ENCODE measurements around the gene AHNAK. TPM values are rescaled to one million over a fixed set of nuclear protein-coding genes. Genes with fewer than 3 reads are reported as not detected.

Gene AHNAK
- total RNA-seq, 1 donor from 2014 or later, result 96.5 TPM

DNA sequence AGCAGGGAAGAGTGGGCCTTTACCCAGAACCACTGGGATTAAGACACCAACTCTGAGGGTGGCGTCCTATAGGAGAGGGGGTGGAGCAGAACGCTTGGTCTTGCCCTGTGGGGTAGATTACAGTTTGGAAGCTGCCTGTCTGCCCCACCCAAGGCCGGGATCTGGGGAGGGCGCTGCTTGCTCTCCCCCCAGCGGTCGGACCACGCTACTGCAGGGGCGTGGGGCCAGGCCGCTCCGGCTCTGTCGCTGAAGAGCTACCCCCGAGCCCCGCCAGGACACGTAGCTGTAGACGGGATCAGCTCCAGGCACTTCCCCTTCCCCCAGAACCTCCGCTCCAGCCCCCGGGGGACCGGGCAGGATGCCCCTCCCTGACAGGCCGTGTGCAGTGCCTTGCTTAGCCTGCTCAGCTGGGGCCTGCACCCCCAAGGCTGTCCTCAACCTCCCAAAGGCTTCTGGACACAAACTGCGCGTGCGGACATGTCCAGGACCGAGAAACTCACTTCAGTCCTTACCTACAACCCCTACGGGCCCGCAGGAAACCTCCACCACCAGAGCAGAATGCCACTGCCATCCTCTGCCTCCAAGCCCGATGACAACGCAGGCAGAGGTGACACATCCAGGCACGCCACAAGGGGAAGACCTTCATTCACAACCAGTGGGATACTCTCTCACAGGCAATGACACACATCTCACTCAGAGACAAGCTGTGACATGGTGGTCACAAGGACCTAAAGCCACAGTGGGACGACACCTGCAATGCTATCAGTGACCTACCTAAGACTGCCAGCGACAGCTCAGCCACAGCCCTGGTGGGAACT, 3.6 kb downstream of the AHNAK start:
- Mint-ChIP-seq H3K4me1 (ENCODE audit: low read depth) (peaks cover 75% of the 10 kb centered on the region), H3K4me3 (peak overlapping the region; percentile 97), H3K27ac (peak overlapping the region; percentile 95), H3K27me3 (ENCODE audit: insufficient read depth) (peaks cover 3% of the 10 kb centered on the region), H3K36me3 (ENCODE audit: low read depth) (no peaks in the 10 kb centered on the region), H3K9me3 (no peaks in the 10 kb centered on the region)
- intact Hi-C loops (cut with micrococcal nuclease), result loop anchor here (1.0 to 5.0 kb wide), 4 partner anchors 8 to 163 kb away; no protein-coding TSS in a partner anchor
- peak; percentile 69 for DNase-seq (ENCODE audit: low spot score)

DNA sequence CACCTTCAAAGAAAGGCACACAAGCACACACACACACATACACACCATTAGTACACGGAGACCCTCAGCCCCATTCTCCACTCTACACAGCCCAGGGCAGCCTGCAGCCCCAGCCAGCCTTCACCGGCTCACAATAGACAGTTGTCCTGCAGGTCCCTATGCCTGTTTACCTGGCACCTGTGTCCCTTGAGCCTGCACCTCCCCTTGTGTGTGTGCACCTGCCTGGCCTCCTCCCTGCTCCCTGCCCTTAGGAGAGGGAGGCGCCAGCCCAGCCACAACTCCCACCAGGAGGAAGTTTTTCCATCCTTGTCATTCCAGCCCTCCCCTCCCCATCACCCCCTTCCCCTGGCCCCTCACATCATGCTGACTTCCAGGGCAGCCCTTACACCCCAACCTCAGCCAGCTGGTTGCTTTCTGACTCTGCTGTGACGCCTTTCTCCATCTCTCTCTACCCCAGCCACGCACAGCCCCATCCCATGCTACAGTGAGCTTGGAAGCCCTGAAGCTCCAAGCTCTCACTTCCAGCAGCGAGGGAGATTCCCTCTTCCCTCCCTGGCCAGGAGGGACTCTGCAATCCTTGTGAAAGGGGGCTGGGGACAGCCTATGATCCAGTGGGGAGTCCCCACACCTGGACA, 4.4 kb downstream of the AHNAK start:
- Mint-ChIP-seq H3K27ac (peak overlapping the region; percentile 24), H3K4me1 (ENCODE audit: low read depth) (peaks cover 68% of the 10 kb centered on the region)
- DNase-seq (ENCODE audit: low spot score), result no peak

DNA sequence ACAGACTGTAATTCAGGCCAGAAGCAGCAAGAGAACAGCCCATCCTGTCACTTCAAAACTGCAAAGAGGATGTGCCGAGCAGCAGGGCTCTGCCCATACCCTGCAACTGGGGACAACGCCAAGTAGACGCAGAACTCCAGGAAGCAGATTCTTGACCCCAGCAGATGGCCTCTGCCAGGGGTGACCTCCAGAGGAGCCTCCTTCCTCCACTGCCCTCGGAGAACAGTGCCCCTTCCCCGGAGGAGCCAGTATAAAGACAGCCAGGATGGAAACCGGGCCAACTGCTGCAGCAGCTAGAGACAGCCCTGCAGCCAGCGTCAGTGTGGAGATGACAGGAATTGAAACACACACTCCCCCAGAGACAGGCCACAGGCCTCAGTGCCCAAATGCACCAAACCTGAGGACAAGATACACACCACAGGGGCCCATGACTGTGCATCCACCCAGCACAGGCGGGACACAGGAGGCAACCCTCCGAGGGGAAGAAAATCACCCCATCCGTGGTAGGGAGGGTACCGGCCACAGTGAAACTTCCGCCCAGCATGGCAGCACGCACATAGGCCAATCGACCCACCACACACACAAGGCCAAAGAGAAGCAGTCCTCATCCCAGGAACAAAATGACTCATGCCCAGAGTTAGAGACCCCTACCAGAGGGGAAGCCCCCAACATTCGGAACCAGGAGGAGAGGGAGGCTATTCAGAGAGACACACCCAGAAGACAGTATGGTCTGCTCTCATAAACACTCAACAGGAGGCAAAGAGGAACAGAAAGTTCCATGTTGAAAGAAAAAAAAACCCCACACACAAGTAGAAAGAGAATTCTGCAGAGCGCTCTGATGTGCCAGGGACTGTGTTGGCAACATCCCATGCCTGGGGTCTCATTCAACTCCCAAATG, 5.6 kb downstream of the AHNAK start:
- intact Hi-C loops (cut with micrococcal nuclease), result loop anchor here (5.0 kb wide), 1 partner anchor 44 kb away; no protein-coding TSS in a partner anchor
- Mint-ChIP-seq H3K4me3 (peak overlapping the region; percentile 97), H3K36me3 (ENCODE audit: low read depth) (peaks cover 6% of the 10 kb centered on the region), H3K9me3 (no peaks in the 10 kb centered on the region), H3K27ac (peak overlapping the region; percentile 87), H3K27me3 (ENCODE audit: insufficient read depth) (no peaks in the 10 kb centered on the region), H3K4me1 (ENCODE audit: low read depth) (peaks cover 67% of the 10 kb centered on the region)
- DNase-seq (ENCODE audit: low spot score), result no peak

More for the DNA sequence above, 4.4 kb downstream of the AHNAK start:
- intact Hi-C loops (cut with micrococcal nuclease), result loop anchor here (1.0 to 5.0 kb wide), 2 partner anchors 45 to 118 kb away; no protein-coding TSS in a partner anchor
- Mint-ChIP-seq H3K9me3 (no peaks in the 10 kb centered on the region), H3K27me3 (ENCODE audit: insufficient read depth) (no peaks in the 10 kb centered on the region), H3K36me3 (ENCODE audit: low read depth) (peaks cover 2% of the 10 kb centered on the region), H3K4me3 (peak overlapping the region; percentile 97)

DNA sequence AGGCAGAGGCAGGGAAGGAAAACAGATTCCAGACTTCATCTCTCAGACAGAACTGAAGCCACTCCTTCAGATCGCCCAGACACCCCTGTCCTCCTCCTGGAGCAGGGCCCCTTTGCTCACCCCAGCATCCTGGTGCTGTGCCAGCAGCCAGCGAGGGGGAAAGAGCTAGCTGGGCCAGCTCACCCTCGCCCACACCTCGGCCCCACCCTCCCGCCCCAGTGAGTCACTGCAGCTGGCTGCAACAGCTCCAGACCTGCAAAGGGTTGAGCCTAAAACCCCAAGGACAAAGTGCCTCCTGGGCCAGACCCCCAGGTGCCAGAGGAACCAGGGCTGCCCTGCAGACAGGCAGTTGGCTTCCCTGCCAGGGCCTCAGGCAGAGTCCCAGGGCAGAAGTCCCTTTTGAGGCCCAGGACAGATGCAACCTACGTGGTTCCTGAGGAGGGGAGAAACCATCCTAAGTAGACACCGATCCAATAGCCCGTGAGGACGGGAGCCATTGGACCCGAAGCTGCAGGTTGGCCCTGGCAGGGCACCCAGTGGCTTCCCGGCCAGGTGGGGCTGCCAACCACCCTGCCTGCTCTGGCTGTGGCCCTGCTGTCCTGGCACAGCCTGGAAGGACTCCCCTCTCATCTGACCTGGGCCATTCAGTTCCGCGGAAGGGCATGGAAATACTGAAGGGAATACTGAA, 7.2 kb downstream of the AHNAK start:
- H3K36me3 Mint-ChIP-seq (ENCODE audit: low read depth), result peaks cover 13% of the 10 kb centered on the region
- DNase-seq (ENCODE audit: low spot score), result no peak
- intact Hi-C loops (cut with micrococcal nuclease), result no loop called here

DNA sequence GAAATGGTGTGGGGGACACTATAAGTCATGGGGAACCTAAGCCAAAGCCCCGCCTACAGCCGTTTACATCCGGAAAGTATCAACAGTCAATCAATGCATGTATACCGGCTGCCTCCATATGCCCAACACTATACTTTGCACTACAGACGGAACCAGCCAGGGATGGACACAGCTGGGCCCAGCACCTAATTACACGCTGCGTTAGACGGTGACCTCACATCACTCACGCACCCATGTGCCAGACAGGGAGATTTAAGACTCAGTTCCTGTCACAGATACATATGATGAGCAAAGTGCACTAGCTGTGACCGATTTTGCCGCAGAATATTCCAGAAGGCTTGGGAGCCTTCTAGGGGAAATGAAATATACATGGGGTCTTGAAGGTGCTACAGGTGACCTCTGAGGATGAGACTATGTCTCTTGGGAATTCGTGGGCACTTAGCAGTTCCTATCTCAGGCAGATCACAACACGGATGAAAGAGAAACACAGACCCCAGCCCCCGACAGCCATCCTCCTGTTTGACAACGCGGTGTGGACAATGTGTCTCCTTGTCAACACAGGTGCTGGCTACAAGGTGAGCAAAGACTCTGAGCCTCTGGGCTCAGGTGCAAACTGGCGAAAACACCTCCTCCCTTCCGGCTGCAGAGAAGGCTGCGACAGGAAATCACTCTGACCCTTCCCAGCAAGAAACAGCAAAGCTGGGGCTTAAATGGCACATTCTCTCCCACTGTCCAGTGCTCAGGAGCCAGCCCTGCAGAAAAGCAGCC, 8.0 kb downstream of the AHNAK start:
- Mint-ChIP-seq H3K4me3 (peak overlapping the region; percentile 33), H3K4me1 (ENCODE audit: low read depth) (peaks cover 47% of the 10 kb centered on the region)
- intact Hi-C loops (cut with micrococcal nuclease), result no loop called here

More for the DNA sequence above, 7.2 kb downstream of the AHNAK start:
- Mint-ChIP-seq H3K27ac (peak overlapping the region; percentile 63), H3K9me3 (no peaks in the 10 kb centered on the region), H3K27me3 (ENCODE audit: insufficient read depth) (no peaks in the 10 kb centered on the region), H3K4me3 (peak overlapping the region; percentile 33), H3K4me1 (ENCODE audit: low read depth) (peaks cover 54% of the 10 kb centered on the region)

DNA sequence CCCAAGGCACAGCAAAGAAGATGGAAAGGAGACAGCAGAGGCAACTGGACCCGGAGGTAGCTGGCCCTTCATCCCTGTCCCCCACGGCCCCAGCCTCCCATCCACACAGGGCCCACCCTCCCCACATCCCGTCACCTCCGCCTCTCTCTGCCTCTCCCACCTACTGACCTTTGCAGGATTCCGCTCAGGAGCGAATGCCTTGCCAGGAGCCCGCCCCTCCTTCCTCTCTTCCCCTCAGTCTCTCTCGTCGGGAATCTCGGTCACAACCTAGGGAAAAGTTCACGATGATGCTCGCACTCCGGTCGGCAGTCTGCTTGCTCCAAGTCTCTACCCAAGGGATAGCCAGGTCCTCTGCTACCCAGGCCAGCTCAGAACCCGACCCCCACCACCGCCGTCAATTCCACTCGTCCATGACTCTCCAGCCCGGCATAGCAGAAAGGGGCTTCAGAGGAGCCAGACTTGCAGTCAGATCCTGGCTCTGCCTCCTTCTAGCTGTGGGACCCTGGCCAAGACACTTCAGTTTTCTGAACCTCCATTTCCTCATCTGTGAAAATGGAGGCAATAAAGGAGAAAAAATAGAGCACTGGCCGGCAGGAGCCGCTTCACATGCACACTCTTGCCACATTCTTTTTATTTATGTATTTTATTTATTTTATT, 10.2 kb downstream of the AHNAK start:
- no peak for DNase-seq (ENCODE audit: low spot score)
- H3K27ac Mint-ChIP-seq, result no peak overlapping the region
- no peak overlapping the region for H3K4me3 Mint-ChIP-seq
- no peaks in the 10 kb centered on the region for H3K27me3 Mint-ChIP-seq (ENCODE audit: insufficient read depth)
- H3K9me3 Mint-ChIP-seq, result no peaks in the 10 kb centered on the region
- H3K4me1 Mint-ChIP-seq (ENCODE audit: low read depth), result peaks cover 30% of the 10 kb centered on the region
- intact Hi-C loops (cut with micrococcal nuclease), result no loop called here
- peaks cover 37% of the 10 kb centered on the region for H3K36me3 Mint-ChIP-seq (ENCODE audit: low read depth)

More for the DNA sequence above, 8.0 kb downstream of the AHNAK start:
- Mint-ChIP-seq H3K9me3 (no peaks in the 10 kb centered on the region), H3K27me3 (ENCODE audit: insufficient read depth) (no peaks in the 10 kb centered on the region), H3K36me3 (ENCODE audit: low read depth) (peaks cover 18% of the 10 kb centered on the region), H3K27ac (peak overlapping the region; percentile 63)
- DNase-seq (ENCODE audit: low spot score), result no peak

DNA sequence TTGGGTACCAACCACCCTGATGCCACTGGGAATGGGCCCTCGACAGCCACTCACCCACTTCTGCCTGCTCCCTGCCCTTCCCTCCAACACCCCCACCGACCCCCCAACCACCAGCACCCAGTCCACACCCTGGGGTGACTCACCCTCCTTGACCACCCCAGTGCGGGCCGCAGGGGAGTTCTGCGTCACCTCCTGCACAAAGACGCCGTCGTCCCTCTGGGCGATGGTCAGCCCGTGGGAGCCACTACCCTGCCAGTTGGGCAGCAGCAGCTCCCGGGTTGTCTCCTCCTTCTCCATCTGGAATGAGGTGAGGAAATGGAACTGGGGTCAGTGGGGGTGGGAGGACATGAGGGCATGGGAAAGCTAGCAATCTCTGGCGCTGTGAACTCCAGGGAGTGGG, 10.8 kb downstream of the AHNAK start:
- Mint-ChIP-seq H3K9me3 (no peaks in the 10 kb centered on the region), H3K4me1 (ENCODE audit: low read depth) (peaks cover 24% of the 10 kb centered on the region), H3K27ac (no peak overlapping the region), H3K36me3 (ENCODE audit: low read depth) (peaks cover 43% of the 10 kb centered on the region), H3K4me3 (no peak overlapping the region), H3K27me3 (ENCODE audit: insufficient read depth) (no peaks in the 10 kb centered on the region)
- intact Hi-C loops (cut with micrococcal nuclease), result no loop called here
- DNase-seq (ENCODE audit: low spot score), result no peak

DNA sequence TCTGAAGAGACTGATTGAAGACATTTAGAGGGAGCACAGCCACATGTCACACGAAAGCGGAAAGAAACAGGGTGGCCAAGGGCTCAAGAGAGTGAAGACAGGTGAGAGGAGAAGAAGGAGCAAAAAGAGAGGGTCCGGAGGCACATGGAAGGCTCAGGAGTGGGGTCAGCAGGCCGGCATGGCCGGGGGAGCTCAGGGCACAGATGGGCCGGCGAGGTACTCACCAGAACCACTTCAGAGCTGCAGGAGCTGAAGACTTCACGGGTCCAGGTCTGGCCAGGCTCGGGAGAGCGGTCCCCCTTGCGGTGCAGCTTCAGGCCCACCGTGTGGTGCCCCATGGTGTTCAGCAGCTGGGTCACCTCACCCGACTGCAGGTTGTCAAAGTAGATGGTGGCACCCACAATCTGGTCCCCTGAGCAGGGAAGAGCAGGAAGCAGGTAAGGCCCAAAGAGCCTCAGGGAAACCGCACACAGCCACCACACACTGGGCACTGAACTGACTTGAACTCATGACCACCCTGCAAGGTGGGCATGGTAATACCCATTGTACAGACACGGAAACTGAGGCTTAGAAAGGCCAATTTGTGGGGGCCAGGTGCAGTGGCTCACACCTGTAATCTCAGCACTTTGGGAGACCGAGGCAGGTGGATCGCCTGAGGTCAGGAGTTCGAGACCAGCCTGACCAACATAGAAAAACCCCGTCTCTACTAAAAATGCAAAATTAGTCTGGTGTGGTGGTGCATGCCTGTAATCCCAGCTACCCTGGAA, 11.6 kb downstream of the AHNAK start:
- Mint-ChIP-seq H3K27me3 (ENCODE audit: insufficient read depth) (no peaks in the 10 kb centered on the region), H3K9me3 (no peaks in the 10 kb centered on the region), H3K4me3 (no peak overlapping the region), H3K27ac (no peak overlapping the region), H3K36me3 (ENCODE audit: low read depth) (peaks cover 51% of the 10 kb centered on the region), H3K4me1 (ENCODE audit: low read depth) (peaks cover 22% of the 10 kb centered on the region)
- DNase-seq (ENCODE audit: low spot score), result no peak
- intact Hi-C loops (cut with micrococcal nuclease), result no loop called here

DNA sequence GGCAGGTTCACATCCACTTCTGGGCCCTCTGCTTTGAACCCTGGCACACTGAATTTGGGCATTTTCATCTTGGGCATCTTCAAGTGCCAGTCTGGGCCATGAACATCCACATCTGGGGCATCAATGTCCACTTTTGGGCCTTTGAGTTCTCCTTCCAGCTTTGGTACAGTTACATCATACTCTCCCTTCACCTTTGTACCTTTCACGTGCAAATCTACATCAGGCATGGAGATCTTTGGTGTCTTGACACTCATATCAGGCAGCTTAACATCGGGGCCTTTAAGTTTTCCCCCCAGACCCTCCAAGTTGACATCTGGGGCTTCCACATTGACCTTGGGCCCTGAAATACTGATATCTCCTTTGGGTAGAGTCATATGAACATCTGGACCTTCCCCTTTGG, 14.5 kb downstream of the AHNAK start:
- H3K27me3 Mint-ChIP-seq (ENCODE audit: insufficient read depth), result no peaks in the 10 kb centered on the region
- no peak overlapping the region for H3K4me3 Mint-ChIP-seq
- no peak for DNase-seq (ENCODE audit: low spot score)
- H3K27ac Mint-ChIP-seq, result no peak overlapping the region
- peaks cover 12% of the 10 kb centered on the region for H3K4me1 Mint-ChIP-seq (ENCODE audit: low read depth)
- intact Hi-C loops (cut with micrococcal nuclease), result no loop called here
- peaks cover 73% of the 10 kb centered on the region for H3K36me3 Mint-ChIP-seq (ENCODE audit: low read depth)
- no peaks in the 10 kb centered on the region for H3K9me3 Mint-ChIP-seq

DNA sequence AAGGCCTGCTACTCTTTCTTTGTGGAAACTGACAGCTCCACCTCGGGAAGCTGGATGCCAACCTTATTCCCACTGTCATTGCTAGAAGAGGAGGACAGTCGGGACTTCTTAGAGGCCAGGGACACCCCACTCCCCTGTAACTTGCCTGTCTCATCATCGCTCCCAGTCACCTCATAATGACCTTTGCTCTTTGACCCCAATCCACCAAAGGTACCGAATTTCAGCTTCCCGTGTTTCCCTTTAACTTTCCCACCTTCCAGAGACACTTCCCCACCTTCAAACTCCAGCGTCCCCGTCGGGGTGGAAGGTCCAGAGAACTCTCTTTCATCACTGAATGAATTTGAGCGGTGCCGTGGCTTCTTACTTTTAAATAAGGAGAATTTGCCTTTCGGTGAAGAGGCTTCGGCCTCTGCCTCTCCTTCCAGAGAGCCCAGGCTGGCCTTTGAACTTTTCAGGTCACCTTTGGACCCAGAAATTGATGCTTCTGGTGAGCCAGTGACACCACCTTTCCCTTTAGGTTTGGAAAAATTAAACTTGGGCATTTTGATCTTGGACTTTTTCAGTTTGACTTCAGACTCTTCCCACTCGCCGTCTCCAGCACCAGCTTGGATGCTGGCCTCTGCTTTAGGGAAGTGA, 29.8 kb downstream of the AHNAK start:
- Mint-ChIP-seq H3K4me3 (no peak overlapping the region), H3K27me3 (ENCODE audit: insufficient read depth) (no peaks in the 10 kb centered on the region), H3K36me3 (ENCODE audit: low read depth) (peaks cover 27% of the 10 kb centered on the region), H3K9me3 (no peaks in the 10 kb centered on the region), H3K4me1 (ENCODE audit: low read depth) (no peaks in the 10 kb centered on the region), H3K27ac (no peak overlapping the region)
- intact Hi-C loops (cut with micrococcal nuclease), result no loop called here
- DNase-seq (ENCODE audit: low spot score), result no peak

All from activated T-helper 1 cell treated with anti-CD3 and anti-CD28 coated beads, Interleukin-12 subunit alpha, Interleukin-12 subunit beta, Interleukin-2, Interleukin-4 antibody, amounts not matched to agents 30 ng/mL and 10 ng/mL and 1 ng/mL, durations not matched to agents 14 hours and 24 hours and 36 hours (primary cell).